Femur (tissue), 1 donor: ENCODE results near the gene CLDN24.

ENCODE experiments used
- DNase-seq: peaks from one replicate; pipeline ENCODE4 v3.0.0-alpha.2; 2017

The CLDN24 gene

GRCh38 chr4:183320211-183321059, 1.8 kb downstream of the CLDN24 start, which contains the start of gene CLDN22:
CLDN22 (minus strand) TSS chr4:183320276; CDS start chr4:183320218, 58 bp downstream.
- DNase-seq: no peak

DNA sequence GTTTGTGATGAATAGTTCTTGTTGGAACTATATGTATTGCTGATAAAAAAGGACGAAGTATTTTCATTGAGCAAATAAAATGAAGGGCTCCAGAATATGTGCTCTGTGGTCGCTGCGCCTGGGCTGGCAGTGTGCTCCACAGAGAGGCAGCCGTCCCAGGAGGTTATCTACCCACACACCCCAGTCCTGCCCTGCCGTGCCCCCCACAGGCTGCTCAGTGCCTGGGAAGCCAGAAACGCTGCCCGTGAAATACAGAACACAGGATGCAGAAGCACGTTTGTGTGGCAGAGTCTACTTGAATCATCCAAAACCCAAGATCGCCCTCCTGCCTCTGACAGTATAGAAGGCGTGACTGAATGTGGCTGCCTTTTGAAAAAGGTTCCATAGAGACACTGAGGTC, 3.6 kb downstream of the CLDN24 start:
- no peak for DNase-seq

DNA sequence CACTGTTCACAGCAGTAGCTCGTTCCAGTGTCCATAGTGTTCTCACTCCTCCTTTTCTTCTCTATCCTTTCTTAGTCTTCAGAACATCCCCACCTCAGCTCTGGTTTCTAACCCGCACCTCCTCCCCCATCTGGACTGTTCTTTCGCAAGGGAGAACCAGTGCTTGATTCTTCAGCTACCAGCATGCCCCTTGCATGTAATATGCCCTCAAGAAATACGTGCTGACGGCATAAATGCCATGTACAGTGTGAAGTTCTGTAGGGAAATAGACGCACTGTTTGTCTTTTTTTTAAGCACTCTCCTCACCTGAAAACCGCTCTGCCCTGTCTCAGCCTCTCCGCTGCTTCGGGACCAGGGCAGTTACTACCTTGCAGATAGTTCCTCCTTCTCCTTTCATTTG, 7.4 kb downstream of the CLDN24 start:
- DNase-seq: no peak

GRCh38 chr4:183314336-183314735, 7.9 kb downstream of the CLDN24 start:
- no peak for DNase-seq

- no peak for DNase-seq
Observed at GRCh38 chr4:183312841-183313240, 9.4 kb downstream of the CLDN24 start.

- DNase-seq: no peak
Observed at GRCh38 chr4:183306811-183307210, 15.4 kb downstream of the CLDN24 start.

GRCh38 chr4:183304538-183304937, 17.7 kb downstream of the CLDN24 start:
- no peak for DNase-seq

DNA sequence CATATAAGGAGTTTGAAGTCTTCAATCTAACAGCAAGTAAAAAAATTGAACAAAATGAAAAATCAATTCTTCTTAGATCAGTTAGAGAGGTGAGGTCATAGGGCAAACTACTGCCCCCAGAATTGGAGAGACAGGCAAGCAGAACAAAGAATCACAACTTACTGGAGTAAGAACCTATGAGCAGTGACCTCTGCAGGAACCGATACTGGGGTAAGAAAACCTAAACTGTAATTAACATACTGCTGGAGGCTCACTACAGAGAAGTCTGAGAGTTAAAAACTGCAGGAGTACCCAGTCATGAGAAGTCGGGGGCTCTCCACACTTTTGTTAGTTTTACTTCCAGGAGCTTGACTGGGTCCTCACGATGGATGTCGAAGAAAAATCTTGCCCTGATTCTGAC, 18.2 kb downstream of the CLDN24 start:
- DNase-seq: no peak

- no peak for DNase-seq
Observed at GRCh38 chr4:183303301-183303700, 18.9 kb downstream of the CLDN24 start.

- DNase-seq: no peak
Observed at GRCh38 chr4:183300655-183301054, 21.6 kb downstream of the CLDN24 start.

- DNase-seq: no peak
Observed at GRCh38 chr4:183300070-183300469, 22.2 kb downstream of the CLDN24 start.

GRCh38 chr4:183299464-183299863, 22.8 kb downstream of the CLDN24 start:
- no peak for DNase-seq

DNA sequence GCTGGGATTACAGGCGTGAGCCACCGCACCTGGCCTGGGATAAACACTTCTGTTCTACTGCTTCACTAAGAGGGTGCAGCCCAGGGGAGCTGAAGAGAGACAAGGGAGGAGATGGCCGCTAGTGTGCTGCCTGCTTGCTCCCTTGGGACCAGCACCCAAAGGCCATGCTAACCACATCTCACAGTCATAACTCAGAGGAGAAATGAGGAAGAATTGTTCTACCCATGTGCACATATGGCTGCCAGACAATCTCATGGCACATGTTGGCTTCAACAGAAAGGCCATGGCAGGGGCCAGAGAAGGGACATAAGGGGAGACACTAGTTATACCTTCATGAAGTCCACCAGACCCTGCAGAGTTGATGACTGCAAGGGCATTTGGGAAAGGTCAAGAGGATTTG, 24.6 kb downstream of the CLDN24 start:
- DNase-seq: no peak

DNA sequence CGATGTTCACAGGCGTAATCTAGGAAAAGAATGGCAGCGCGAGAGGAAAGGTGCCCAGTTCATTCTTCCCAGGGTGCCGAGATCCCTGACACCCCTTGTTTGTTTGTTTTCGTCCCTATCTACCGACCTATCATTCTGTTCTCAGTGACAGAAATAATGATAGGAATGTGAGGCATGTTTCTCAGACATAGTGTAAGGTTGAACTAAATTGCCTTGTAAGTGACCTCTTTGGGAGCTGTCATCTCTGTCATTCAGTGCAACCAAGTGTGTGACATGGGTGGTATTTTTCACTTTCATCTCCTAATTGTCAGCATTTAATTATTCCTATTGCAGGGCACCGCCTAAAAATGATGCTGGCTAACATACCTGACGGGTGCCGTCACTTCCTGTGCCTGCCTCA, 26.5 kb downstream of the CLDN24 start:
- no peak for DNase-seq

DNA sequence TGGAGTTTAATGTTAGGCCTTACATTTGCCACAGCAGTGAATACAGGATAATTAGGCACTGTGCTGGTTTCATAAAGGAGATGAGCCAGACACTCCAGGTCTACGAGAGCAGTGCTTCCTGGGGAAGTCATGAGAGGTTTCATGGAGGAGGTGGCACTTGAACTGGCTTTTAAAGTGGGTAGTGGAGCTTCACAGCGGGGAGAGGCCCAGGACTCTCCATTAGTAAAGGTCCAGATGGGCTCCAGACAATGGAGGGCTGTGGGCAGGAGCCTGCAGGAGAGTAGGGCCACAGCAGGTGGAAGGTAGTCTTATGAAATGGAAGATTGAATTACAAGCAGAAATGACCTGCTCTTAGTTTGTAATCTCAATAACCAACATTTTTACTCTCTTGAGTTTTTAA, 31.2 kb downstream of the CLDN24 start:
- DNase-seq: no peak

DNA sequence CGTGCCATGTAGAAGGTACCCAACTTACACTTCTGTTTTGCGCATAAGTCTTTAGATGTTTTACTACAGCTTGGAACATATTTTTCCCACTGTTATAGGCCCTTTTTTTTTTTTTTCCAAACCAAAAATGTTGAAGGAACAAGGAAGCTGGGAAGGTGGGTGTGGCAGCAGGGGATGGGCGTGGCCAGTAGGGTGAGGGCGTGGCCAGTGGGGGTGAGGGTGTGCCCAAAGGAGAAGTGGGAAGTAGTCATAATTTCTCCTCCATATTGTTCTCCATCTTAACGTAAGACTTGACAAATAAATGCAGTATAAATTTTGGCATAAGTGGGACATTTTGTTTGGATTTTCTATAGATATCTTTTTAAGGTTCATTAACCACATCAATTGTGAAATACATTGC, 32.5 kb downstream of the CLDN24 start:
- DNase-seq: no peak

DNA sequence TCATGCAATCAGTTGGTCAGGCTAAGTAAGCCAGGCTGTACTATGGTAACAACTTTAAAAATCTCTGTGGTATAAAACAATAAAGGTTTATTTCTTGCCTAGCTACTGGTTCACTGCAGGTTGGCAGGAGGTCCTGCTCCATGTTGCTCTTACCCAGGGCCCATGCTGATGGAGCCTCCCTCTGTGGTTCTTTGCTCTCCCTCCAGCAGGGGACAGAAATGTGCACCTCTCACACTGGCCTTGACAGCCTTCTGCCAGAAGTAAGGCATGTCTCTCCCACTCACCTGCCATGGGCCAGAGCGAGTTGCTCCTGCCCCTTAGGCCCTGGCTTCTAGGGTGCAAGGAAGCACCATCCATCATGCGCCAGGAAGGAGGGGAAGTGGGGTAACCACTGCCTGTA, 33.3 kb downstream of the CLDN24 start:
- DNase-seq: no peak

DNA sequence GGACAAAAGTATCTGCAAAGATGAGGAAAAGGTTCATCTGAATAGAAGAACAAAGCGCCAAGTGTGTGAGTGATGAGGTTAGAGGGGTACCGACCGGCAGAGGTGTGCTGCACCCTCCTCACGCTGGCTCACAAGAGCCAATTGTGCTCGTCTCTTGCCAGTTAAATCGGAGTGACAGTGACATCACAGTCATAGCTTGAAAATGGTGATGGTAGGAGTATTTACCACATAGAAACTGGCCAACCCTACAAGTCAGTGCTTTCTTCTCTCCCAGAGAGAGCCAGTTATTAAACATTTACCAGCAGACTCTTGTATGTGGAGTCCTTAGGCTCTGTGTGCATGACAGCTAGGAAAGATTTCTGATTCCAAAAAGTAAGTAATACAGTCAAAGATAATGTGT, 34.5 kb downstream of the CLDN24 start:
- DNase-seq: no peak

DNA sequence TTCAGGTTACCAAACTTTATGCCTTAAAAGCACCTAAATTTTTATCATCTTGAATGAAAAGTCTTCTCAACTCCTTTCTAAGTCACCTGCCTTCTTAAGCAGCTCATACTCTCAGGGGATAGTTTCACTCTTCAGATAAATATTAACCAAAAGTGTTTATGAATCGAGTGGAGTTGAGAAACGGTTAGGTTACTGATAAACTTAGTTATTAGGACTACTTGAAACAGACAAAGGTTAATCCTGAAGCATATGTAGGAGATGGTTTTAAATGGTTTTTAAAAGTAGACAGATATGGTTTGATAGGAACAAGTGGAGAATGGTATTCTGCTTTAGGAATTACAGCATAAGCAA, 34.9 kb downstream of the CLDN24 start:
- no peak for DNase-seq

- no peak for DNase-seq
Observed at GRCh38 chr4:183286590-183287308, 35.5 kb downstream of the CLDN24 start.

DNA sequence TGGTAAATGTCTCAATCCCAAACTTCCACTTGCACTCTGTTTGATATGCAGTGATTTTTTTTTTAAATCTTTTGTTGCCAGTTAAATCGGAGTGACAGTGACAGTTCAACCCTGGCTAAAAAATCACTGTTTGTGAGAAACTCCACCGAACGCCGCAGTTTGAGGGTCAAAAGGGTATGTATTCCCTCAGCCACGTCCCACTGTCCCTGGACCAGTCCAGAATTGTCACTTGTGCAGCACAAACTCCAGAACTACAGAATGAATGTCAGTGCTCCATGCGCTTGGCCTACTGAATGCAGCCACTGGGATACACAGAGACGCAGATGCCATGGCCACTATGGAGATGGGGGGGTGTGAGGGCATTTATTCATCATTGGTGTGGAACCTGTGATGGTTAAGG, 36.3 kb downstream of the CLDN24 start:
- no peak for DNase-seq

DNA sequence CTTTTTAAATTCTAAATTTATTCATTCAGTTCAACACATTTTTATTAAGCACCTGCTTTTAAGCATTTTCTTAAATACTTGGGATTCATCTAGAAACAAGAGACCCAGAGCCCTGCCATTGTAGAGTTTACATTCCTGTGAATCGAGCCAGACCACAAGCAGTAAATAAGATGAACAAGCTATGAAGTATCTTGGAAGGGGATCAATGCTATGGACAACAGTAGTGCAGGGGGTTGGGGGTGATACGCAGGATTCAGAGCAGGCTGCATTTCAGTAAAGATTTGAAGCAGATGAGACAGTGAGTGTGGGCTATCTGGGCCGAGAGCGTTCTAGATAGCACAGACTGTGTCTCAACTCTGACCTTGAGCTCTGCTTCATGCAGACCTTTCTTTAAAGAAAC, 37.3 kb downstream of the CLDN24 start:
- no peak for DNase-seq

GRCh38 chr4:183284258-183284785, 37.9 kb downstream of the CLDN24 start:
- no peak for DNase-seq

DNA sequence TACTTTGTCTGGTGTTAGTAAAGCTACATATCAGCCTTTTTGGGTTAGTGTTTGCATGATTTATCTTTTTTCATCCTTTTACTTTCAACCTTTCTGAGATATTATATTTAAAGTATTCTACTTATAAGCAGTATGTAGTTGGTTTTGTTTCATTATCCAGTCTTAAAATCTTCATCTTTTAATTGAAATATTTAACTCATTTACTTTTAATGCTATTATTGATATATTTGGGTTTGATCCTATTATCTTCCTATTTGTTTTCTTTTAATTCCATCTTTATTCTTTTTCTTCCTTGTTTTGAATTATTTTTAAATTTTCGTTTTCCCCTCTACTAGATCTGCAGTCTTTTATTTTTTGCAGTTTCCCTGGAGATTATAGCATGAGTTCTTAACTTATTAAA, 46.1 kb downstream of the CLDN24 start:
- DNase-seq: no peak
